Measurements from ENCODE around the gene IER5. TPM values are rescaled to one million over a fixed set of nuclear protein-coding genes. Genes with fewer than 3 reads are reported as not detected.

IER5 gene
- total RNA-seq, 5 donors from 2014 or later (not counting 1 experiment from before 2014, with no cell fraction given): 26.6 to 85.5 (median 32.2) TPM

DNA sequence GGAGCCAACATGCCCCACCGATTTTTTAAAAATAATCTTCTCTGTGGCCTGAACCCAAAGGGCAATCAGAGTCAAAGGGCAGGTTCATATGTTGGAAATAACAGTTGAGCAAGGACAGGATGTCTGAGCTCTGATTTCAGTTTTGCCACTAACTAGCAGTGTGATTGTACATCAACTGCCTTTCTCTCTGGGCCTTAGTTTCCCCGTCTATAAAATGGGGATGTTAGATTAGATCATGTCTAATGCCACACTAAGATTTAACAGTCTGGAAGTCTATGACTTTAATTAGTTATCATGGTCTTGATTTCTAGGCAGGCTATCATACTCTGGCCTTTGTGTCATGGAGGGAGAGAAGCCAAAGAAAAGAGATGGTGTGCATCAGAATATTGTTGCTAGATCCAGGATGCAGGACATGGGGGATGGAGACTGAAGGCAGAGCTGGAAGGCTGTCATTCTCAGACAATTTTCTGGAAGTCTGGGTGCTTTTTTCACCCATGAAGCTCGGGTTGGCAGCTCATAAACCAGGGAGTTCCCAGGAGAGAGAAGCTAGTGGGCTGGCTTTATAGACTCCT lies 28.4 kb downstream of the IER5 start:
- no peak for ATAC-seq (replicated peaks in 1 of 4)
- no peaks in the 10 kb centered on the region for H3K36me3 Mint-ChIP-seq
- Histone ChIP-seq H3K4me3 (ENCODE audit: control insufficient read depth in 1 of 2, extremely low read depth in 1 of 2, low read length in 1 of 2) (no peak overlapping the region), H3K36me3 (ENCODE audit: control insufficient read depth in 2 of 2, extremely low read depth in 1 of 2, insufficient read depth in 1 of 2, low read length in 1 of 2) (no peaks in the 10 kb centered on the region), H3K27ac (ENCODE audit: low read length) (no peak overlapping the region), H3K9me3 (no peaks in the 10 kb centered on the region), H3K27me3 (replicated peaks in 1 of 2; ENCODE audit: control insufficient read depth in 2 of 2, extremely low read depth in 1 of 2, insufficient read depth in 2 of 2, low read length in 1 of 2) (peaks cover 0 to 19% of the 10 kb centered on the region in 2 experiments), H3K4me1 (ENCODE audit: control insufficient read depth in 1 of 2, extremely low read depth in 1 of 2, insufficient read depth in 2 of 2, low read length in 2 of 2) (peaks cover 0 to 5% of the 10 kb centered on the region in 2 experiments)
- H3K9me3 Mint-ChIP-seq: no peaks in the 10 kb centered on the region
- POLR2A ChIA-PET: interaction anchor here in 1 of 2 donors (0.5 kb wide), 1 partner anchor 1242 kb away, joined by 4 read pairs; no protein-coding TSS in a partner anchor
- WGBS (ENCODE audit: insufficient coverage): 33% methylated on average over 1 of the region's 3 CpGs
- CTCF ChIA-PET: interaction anchor here in 1 of 2 donors (1.5 kb wide), 1 partner anchor 22 kb away, joined by 3 read pairs; no protein-coding TSS in a partner anchor
- no peak overlapping the region for H3K27ac Mint-ChIP-seq
- H3K4me1 Mint-ChIP-seq: peaks cover 0 to 4% (median 0%) of the 10 kb centered on the region in 3 donors
- DNase-seq: no peak
- no peak overlapping the region for H3K4me3 Mint-ChIP-seq
- peaks cover 0 to 3% of the 10 kb centered on the region in 2 donors for H3K27me3 Mint-ChIP-seq

DNA sequence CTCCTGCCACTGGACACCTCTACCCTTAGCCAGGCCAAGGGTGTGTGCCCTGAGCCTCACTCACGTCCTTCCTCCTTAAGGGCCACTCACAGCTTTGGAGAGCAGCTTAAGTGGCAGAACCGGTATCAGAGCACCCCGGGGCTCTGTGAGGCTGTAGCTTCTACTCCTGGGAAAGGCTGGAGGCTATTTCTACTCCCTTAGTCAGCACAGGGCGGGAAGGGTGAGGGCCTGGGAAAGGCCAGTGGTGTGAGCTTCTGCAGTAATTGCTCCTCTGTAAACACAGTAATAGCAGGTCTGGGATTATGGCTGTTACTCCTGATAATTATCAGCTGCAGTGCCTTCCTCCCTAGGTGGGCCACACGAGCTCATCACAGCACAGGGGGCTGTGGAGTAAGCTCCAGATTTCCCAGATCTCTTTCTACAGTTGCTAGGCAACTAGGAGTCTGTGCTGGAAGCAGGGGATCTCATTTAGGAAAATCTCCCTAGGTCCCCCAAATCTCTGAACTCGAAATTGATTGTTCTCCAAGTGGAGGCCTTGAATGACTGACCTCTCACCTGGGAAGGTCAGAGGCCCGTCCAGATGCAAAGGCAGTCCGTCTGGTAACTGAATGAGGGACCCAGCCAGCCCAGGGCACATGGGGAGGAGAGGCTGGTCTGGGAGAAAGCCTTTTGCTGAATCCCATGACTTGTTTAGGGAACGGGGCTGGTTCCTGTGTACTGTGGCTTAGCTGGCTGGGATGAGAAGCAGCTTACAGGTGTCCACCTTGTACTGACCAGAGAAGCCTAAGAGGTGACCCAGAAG lies 29.3 kb downstream of the IER5 start:
- no peaks in the 10 kb centered on the region for H3K9me3 ChIP-seq
- no peak overlapping the region for H3K4me3 ChIP-seq (ENCODE audit: control insufficient read depth in 1 of 2, extremely low read depth in 1 of 2, low read length in 1 of 2)
- Mint-ChIP-seq H3K27ac (no peak overlapping the region), H3K9me3 (no peaks in the 10 kb centered on the region), H3K4me1 (no peaks in the 10 kb centered on the region), H3K36me3 (no peaks in the 10 kb centered on the region), H3K4me3 (no peak overlapping the region), H3K27me3 (no peaks in the 10 kb centered on the region)
- peaks cover 0 to 16% of the 10 kb centered on the region in 2 experiments for H3K27me3 ChIP-seq (replicated peaks in 1 of 2; ENCODE audit: control insufficient read depth in 2 of 2, extremely low read depth in 1 of 2, insufficient read depth in 2 of 2, low read length in 1 of 2)
- ChIA-PET POLR2A (interaction anchor here in 1 of 2 donors (0.7 kb wide), 1 partner anchor 49 kb away, joined by 6 read pairs; no protein-coding TSS in a partner anchor), CTCF (interaction anchor here (0.6 to 2.0 kb wide), 3 partner anchors 21 to 386 kb away, joined by 3 to 8 read pairs (median 4); no protein-coding TSS in a partner anchor)
- no peaks in the 10 kb centered on the region for H3K36me3 ChIP-seq (ENCODE audit: control insufficient read depth in 2 of 2, extremely low read depth in 1 of 2, insufficient read depth in 1 of 2, low read length in 1 of 2)
- no peak overlapping the region for H3K27ac ChIP-seq (ENCODE audit: low read length)
- DNase-seq (no peak), ATAC-seq (replicated peaks in 1 of 4) (no peak)
- H3K4me1 ChIP-seq (ENCODE audit: control insufficient read depth in 1 of 2, extremely low read depth in 1 of 2, insufficient read depth in 2 of 2, low read length in 2 of 2): peaks cover 0 to 5% of the 10 kb centered on the region in 2 experiments
- WGBS (ENCODE audit: insufficient coverage): 71% methylated on average over 7 of the region's 9 CpGs

DNA sequence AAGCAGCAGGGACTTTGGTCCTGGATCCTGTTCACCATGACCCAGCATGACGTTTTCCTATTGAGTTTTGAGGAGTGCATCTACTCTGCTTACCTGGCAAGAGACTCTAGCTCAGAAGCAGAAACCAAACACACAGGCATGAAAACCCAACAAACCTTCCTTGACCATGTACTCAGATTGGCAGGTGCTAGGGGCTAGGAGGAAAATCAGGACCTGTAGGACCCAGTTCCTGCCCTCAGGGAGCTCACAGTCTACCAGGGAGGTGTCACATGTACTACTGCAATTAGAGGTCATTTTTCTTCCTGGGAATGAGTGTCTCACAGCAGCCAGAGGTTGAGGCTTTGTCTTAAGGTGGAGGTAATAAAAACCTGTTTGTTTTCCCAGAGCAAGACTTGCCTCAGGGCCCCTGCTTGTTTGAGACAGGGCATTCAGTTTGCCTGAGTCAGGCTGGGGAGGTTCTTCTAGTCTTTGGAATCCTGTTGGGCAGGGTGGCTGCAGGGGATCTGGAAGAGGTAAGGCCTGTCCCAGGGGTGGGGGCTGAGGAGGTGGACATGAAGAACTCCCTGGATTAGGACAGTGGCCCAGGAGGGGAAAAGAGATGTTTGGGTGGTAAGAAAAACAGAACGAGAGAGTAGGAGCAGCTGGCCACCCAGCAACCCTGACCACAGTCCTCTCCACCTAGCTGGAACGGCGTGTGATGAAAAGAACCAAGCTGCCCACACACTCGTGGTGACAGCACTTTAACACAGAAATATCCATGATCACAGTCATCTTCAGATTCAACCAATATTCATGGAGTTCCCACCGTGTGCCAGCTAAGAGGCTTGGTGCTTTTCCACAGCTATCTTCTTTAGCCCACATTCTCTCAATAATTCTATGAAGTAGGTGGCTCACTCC lies 30.8 kb downstream of the IER5 start:
- H3K9me3 ChIP-seq: no peaks in the 10 kb centered on the region
- Mint-ChIP-seq H3K36me3 (no peaks in the 10 kb centered on the region), H3K27ac (no peak overlapping the region), H3K9me3 (no peaks in the 10 kb centered on the region), H3K27me3 (no peaks in the 10 kb centered on the region), H3K4me1 (no peaks in the 10 kb centered on the region), H3K4me3 (no peak overlapping the region)
- ChIA-PET CTCF (interaction anchor here (0.6 to 2.0 kb wide), 3 partner anchors 12 to 43 kb away, joined by 3 to 8 read pairs (median 3); no protein-coding TSS in a partner anchor), POLR2A (interaction anchor here in 1 of 2 donors (0.6 kb wide), 1 partner anchor 29 kb away, joined by 3 read pairs; no protein-coding TSS in a partner anchor)
- peaks cover 0 to 12% of the 10 kb centered on the region in 2 experiments for H3K27me3 ChIP-seq (replicated peaks in 1 of 2; ENCODE audit: control insufficient read depth in 2 of 2, extremely low read depth in 1 of 2, insufficient read depth in 2 of 2, low read length in 1 of 2)
- ATAC-seq (replicated peaks in 1 of 4) (no peak), DNase-seq (no peak)
- WGBS (ENCODE audit: insufficient coverage): 76% methylated on average over 4 of the region's 6 CpGs
- no peaks in the 10 kb centered on the region for H3K36me3 ChIP-seq (ENCODE audit: control insufficient read depth in 2 of 2, extremely low read depth in 1 of 2, insufficient read depth in 1 of 2, low read length in 1 of 2)
- H3K27ac ChIP-seq (ENCODE audit: low read length): no peak overlapping the region
- no peak overlapping the region for H3K4me3 ChIP-seq (ENCODE audit: control insufficient read depth in 1 of 2, extremely low read depth in 1 of 2, low read length in 1 of 2)
- no peaks in the 10 kb centered on the region for H3K4me1 ChIP-seq (ENCODE audit: control insufficient read depth in 1 of 2, extremely low read depth in 1 of 2, insufficient read depth in 2 of 2, low read length in 2 of 2)

DNA sequence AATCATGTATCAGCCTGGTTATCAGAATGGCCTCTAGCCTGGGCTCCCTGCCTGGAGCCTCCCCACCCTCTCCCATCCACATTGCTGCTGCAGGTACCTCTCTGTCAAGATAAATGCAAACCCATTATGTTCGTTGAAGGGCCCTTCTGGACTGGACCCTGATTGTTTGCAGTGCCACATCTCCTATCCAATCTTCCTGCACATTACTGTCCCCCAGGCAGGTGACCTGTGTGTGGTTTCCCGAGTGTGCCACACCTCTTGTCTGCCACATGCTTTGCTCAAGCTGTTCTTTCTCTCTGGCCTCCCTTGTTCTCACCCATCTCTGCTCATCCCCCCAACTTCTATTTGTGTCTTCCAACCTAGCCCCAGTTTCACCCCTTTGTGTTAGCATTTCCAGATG lies 32.4 kb downstream of the IER5 start:
- Histone ChIP-seq H3K4me3 (ENCODE audit: control insufficient read depth in 1 of 2, extremely low read depth in 1 of 2, low read length in 1 of 2) (no peak overlapping the region), H3K27ac (ENCODE audit: low read length) (no peak overlapping the region), H3K4me1 (ENCODE audit: control insufficient read depth in 1 of 2, extremely low read depth in 1 of 2, insufficient read depth in 2 of 2, low read length in 2 of 2) (no peaks in the 10 kb centered on the region), H3K9me3 (no peaks in the 10 kb centered on the region), H3K27me3 (replicated peaks in 1 of 2; ENCODE audit: control insufficient read depth in 2 of 2, extremely low read depth in 1 of 2, insufficient read depth in 2 of 2, low read length in 1 of 2) (peaks cover 0 to 6% of the 10 kb centered on the region in 2 experiments), H3K36me3 (ENCODE audit: control insufficient read depth in 2 of 2, extremely low read depth in 1 of 2, insufficient read depth in 1 of 2, low read length in 1 of 2) (no peaks in the 10 kb centered on the region)
- Mint-ChIP-seq H3K27ac (no peak overlapping the region), H3K27me3 (no peaks in the 10 kb centered on the region), H3K4me3 (no peak overlapping the region), H3K4me1 (peaks cover 0 to 4% (median 0%) of the 10 kb centered on the region in 3 donors), H3K36me3 (no peaks in the 10 kb centered on the region), H3K9me3 (no peaks in the 10 kb centered on the region)
- POLR2A ChIA-PET: no interaction called here
- ATAC-seq (replicated peaks in 1 of 4) (no peak), DNase-seq (no peak)
- CTCF ChIA-PET: no interaction called here
- 70% methylated on average over 2 of the region's 2 CpGs for WGBS (ENCODE audit: insufficient coverage)

DNA sequence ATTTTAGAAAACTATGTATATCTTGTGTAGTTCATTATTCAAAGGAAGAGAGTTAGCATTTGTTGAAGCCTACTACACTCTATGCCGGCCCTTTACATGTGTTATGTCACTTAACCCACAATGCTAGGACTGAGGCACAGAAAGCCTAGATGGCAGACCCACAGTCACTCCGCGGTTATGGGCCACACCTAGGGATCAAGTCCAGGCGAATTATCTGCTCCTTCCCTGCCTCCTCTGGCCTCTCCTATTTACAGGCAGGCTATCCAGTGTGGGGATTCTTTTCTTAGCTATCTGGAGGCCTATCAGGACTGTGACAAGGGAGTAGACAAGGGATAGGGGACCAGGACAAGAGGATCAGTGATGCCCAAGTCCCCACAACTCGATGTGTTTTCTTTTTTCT lies 33.0 kb downstream of the IER5 start:
- no peaks in the 10 kb centered on the region for H3K9me3 ChIP-seq
- no peaks in the 10 kb centered on the region for H3K36me3 ChIP-seq (ENCODE audit: control insufficient read depth in 2 of 2, extremely low read depth in 1 of 2, insufficient read depth in 1 of 2, low read length in 1 of 2)
- H3K27me3 Mint-ChIP-seq: no peaks in the 10 kb centered on the region
- 75% methylated on average over 2 of the region's 5 CpGs for WGBS (ENCODE audit: insufficient coverage)
- H3K4me1 ChIP-seq (ENCODE audit: control insufficient read depth in 1 of 2, extremely low read depth in 1 of 2, insufficient read depth in 2 of 2, low read length in 2 of 2): no peaks in the 10 kb centered on the region
- no peak overlapping the region for H3K4me3 Mint-ChIP-seq
- H3K4me1 Mint-ChIP-seq: peaks cover 0 to 4% (median 0%) of the 10 kb centered on the region in 3 donors
- DNase-seq (no peak), ATAC-seq (replicated peaks in 1 of 4) (no peak)
- no peaks in the 10 kb centered on the region for H3K36me3 Mint-ChIP-seq
- peaks cover 0 to 6% of the 10 kb centered on the region in 2 experiments for H3K27me3 ChIP-seq (replicated peaks in 1 of 2; ENCODE audit: control insufficient read depth in 2 of 2, extremely low read depth in 1 of 2, insufficient read depth in 2 of 2, low read length in 1 of 2)
- ChIA-PET CTCF (no interaction called here), POLR2A (no interaction called here)
- H3K4me3 ChIP-seq (ENCODE audit: control insufficient read depth in 1 of 2, extremely low read depth in 1 of 2, low read length in 1 of 2): no peak overlapping the region
- no peak overlapping the region for H3K27ac Mint-ChIP-seq
- H3K9me3 Mint-ChIP-seq: no peaks in the 10 kb centered on the region
- no peak overlapping the region for H3K27ac ChIP-seq (ENCODE audit: low read length)

DNA sequence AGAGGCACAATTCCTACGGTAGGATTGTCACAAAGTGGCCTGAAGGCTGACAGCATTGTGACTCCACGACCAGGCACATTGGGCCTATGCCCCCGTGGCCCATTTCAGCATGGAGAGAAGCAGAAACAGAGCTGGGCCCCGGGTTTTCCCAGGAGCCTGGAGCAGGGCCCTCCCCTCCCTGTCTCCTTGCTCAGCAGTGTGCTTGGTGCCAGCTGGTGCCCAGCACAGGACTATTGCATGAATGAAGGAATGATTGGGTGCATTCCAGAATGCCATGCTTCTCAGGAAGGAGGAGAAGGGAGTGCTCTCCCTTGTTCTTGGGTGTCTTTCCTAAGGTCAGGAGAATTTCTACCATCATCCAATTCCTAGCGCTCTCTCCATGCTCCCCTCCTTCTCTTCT lies 33.7 kb downstream of the IER5 start:
- no peak overlapping the region for H3K4me3 Mint-ChIP-seq
- ChIA-PET POLR2A (interaction anchor here in 1 of 2 donors (0.5 kb wide), 1 partner anchor 1924 kb away, joined by 10 read pairs; no protein-coding TSS in a partner anchor), CTCF (interaction anchor here in 1 of 2 donors (1.1 kb wide), 1 partner anchor 20 kb away, joined by 3 read pairs; no protein-coding TSS in a partner anchor)
- 79% methylated on average over 4 of the region's 5 CpGs for WGBS (ENCODE audit: insufficient coverage)
- H3K27ac Mint-ChIP-seq: no peak overlapping the region
- no peaks in the 10 kb centered on the region for H3K9me3 ChIP-seq
- H3K9me3 Mint-ChIP-seq: no peaks in the 10 kb centered on the region
- peaks cover 0 to 4% (median 0%) of the 10 kb centered on the region in 3 donors for H3K4me1 Mint-ChIP-seq
- ATAC-seq (replicated peaks in 1 of 4): no peak
- H3K4me1 ChIP-seq (ENCODE audit: control insufficient read depth in 1 of 2, extremely low read depth in 1 of 2, insufficient read depth in 2 of 2, low read length in 2 of 2): no peaks in the 10 kb centered on the region
- H3K27ac ChIP-seq (ENCODE audit: low read length): no peak overlapping the region
- no peaks in the 10 kb centered on the region for H3K36me3 Mint-ChIP-seq
- H3K36me3 ChIP-seq (ENCODE audit: control insufficient read depth in 2 of 2, extremely low read depth in 1 of 2, insufficient read depth in 1 of 2, low read length in 1 of 2): no peaks in the 10 kb centered on the region
- no peak overlapping the region for H3K4me3 ChIP-seq (ENCODE audit: control insufficient read depth in 1 of 2, extremely low read depth in 1 of 2, low read length in 1 of 2)
- no peak for DNase-seq
- peaks cover 0 to 6% of the 10 kb centered on the region in 2 experiments for H3K27me3 ChIP-seq (replicated peaks in 1 of 2; ENCODE audit: control insufficient read depth in 2 of 2, extremely low read depth in 1 of 2, insufficient read depth in 2 of 2, low read length in 1 of 2)
- H3K27me3 Mint-ChIP-seq: no peaks in the 10 kb centered on the region
